Activated B cell treated with CpG ODN at 0.5 μM for 24 hours (primary cell): ENCODE results near the gene RAMP3. TPM values are rescaled to one million over a fixed set of nuclear protein-coding genes. Genes with fewer than 3 reads are reported as not detected.

Experiments used
- ATAC-seq: fragments of 200-7000 bp; cut with Tn5 transposase; one replicate; pipeline ENCODE4 v1.10.0; 2021; ENCODE audit warnings: low read depth, mild to moderate bottlenecking, moderate library complexity
- CTCF ChIA-PET: fragments of 350-600 bp; sonication (Branson Sonifier 250); formaldehyde crosslinking; loops from one replicate; lab custom pipeline; 2021; ENCODE audit warnings: antibody characterized with exemption; lab: Charles Lee
- POLR2A ChIA-PET: fragments of 350-600 bp; sonication (Branson Sonifier 250); formaldehyde crosslinking; loops from one replicate; lab custom pipeline; 2021; ENCODE audit warnings: antibody characterized with exemption; lab: Charles Lee
- DNase-seq: peaks from one replicate; pipeline ENCODE4 v3.0.0; 2022
- H3K27ac Mint-ChIP-seq: one replicate; pipeline ENCODE4 v1.8.0; 2020; ENCODE audit warnings: mixed read lengths
- H3K27me3 Mint-ChIP-seq: one replicate; pipeline ENCODE4 v1.8.0; 2021; ENCODE audit warnings: mixed read lengths
- H3K36me3 Mint-ChIP-seq: one replicate; pipeline ENCODE4 v1.8.0; 2021; ENCODE audit warnings: low read depth, mixed read lengths
- H3K4me1 Mint-ChIP-seq: one replicate; pipeline ENCODE4 v1.8.0; 2021; ENCODE audit warnings: mixed read lengths
- H3K4me3 Mint-ChIP-seq: one replicate; pipeline ENCODE4 v1.8.0; 2020; ENCODE audit warnings: mild to moderate bottlenecking, mixed read lengths
- H3K9me3 Mint-ChIP-seq: one replicate; pipeline ENCODE4 v1.8.0; 2020; ENCODE audit warnings: mixed read lengths
- intact Hi-C: fragments of 100-400 bp; cut with micrococcal nuclease; formaldehyde crosslinking; loops from one replicate; pipeline ENCODE4 v1.15.1; 2024
- total RNA-seq: library from RNA; stranded (reverse); gene quantifications from 2 replicates; pipeline ENCODE4 v1.2.3, GENCODE V29; 2022
- TF ChIP-seq, protein P1 (sequence below): fragments of 200-600 bp; IDR thresholded peaks from one replicate; pipeline ENCODE4 v1.8.0; 2022; ENCODE audit warnings: antibody characterized with exemption, mild to moderate bottlenecking

Gene RAMP3
- total RNA-seq, 1 donor from 2014 or later, result not detected

DNA sequence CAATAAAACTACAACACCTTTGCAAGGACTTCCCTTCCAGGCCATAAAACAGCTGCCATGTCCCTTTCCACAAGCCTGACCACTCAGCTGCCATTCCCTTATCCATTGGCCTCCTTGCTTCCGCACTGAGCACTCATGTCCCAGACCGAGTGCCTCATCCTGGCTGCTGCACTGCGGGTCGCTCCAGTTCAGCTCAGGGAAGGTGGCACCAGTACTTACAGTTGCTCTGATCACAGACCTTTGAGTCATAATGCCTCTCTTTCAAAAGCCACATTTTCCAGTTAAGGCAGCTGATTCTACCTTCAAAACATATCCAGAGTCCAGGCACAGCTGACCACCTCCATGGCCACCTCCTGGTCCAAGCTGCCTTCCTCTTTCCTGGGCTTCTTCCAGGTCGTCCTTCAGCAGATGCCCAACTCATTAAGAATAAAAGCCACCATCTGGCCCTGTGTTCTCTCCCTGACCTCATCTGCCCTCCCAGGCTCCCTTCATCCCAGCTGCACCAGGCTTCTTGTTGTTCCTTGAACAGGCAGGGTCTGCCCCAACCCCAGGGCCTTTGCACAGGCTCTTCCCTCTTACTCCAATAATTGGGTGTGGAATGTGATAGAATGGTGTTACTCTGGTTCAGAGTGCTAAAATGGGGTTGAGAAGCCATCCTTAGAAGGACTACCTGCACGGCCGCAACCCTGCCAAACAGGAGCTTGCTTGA lies 64.5 kb downstream of the RAMP3 start:
- TF ChIP-seq, protein P1, sequence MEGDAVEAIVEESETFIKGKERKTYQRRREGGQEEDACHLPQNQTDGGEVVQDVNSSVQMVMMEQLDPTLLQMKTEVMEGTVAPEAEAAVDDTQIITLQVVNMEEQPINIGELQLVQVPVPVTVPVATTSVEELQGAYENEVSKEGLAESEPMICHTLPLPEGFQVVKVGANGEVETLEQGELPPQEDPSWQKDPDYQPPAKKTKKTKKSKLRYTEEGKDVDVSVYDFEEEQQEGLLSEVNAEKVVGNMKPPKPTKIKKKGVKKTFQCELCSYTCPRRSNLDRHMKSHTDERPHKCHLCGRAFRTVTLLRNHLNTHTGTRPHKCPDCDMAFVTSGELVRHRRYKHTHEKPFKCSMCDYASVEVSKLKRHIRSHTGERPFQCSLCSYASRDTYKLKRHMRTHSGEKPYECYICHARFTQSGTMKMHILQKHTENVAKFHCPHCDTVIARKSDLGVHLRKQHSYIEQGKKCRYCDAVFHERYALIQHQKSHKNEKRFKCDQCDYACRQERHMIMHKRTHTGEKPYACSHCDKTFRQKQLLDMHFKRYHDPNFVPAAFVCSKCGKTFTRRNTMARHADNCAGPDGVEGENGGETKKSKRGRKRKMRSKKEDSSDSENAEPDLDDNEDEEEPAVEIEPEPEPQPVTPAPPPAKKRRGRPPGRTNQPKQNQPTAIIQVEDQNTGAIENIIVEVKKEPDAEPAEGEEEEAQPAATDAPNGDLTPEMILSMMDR, result no peak
- Mint-ChIP-seq H3K27me3 (peaks cover 13% of the 10 kb centered on the region), H3K36me3 (no peaks in the 10 kb centered on the region), H3K4me3 (no peak overlapping the region), H3K4me1 (no peaks in the 10 kb centered on the region), H3K9me3 (no peaks in the 10 kb centered on the region), H3K27ac (no peak overlapping the region)
- CTCF ChIA-PET, result no interaction called here
- no peak for DNase-seq
- intact Hi-C loops, result no loop called here
- POLR2A ChIA-PET, result no interaction called here
- no peak for ATAC-seq

DNA sequence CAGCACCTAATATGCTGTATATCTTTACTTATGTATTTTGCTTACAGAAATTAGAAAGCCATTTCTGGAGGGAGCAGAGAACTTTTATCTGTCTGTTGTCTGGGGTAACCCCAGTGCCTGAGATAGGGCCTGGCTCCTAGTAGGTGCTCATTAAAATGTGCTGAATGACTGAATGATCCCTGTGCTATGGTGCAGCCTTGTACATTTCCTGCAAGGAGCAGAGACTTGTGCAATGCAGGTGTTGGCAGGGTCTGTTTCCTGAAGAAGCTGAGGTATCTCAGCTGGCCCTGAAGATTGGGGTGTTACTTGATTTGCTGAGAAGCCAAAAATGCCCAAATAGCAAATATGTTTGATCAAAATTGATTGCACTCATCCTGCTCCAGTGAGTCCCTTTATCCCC lies 65.5 kb downstream of the RAMP3 start:
- intact Hi-C loops, result no loop called here
- Mint-ChIP-seq H3K4me1 (no peaks in the 10 kb centered on the region), H3K27ac (no peak overlapping the region), H3K36me3 (no peaks in the 10 kb centered on the region), H3K4me3 (no peak overlapping the region), H3K27me3 (peaks cover 15% of the 10 kb centered on the region), H3K9me3 (no peaks in the 10 kb centered on the region)
- TF ChIP-seq, protein P1, result no peak
- no peak for ATAC-seq
- DNase-seq, result no peak
- CTCF ChIA-PET, result no interaction called here
- POLR2A ChIA-PET, result no interaction called here

DNA sequence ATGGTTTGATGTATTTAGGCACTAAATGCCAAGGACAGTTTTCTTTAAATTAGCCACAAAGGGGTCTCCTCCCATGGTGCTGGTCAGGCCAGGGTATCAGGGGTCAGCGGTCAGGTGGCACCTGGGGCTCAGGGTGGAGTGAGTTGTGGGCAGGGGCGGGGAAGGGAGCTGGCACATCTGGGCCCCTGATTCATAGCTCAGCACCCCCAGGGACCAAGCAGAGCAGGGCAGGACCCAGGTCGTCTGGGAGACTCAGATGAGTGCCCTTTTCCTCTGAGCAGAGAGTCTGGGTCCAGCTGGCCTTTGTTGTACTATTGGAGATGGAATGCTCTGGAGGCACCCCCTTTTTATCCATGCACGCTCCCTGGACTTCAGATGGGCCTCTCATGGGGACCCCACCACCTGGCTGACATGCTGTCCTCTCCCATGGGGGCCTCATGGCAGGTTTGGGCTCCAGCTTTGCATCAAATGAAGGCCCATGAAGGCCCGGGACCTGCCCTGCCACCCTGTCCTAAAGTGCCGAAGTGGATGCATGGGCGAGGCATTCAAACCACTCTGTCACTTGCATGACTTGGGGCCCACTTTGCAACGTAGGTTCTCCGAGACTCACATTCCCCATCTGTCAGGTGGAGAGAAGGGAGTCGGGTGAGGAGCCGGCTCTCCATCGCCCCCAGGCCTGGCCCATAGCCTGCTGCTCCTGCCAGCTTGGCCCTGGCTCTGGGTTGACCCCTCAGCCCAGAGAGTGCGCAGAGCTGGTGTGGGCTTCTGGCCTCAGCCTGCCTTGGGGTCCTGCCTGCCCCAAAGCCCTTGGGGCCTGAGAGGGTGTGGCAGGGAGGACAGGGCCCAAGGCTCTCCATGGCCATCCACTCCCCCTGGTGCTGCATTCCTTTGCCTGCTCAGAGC lies 66.4 kb downstream of the RAMP3 start:
- DNase-seq, result no peak

DNA sequence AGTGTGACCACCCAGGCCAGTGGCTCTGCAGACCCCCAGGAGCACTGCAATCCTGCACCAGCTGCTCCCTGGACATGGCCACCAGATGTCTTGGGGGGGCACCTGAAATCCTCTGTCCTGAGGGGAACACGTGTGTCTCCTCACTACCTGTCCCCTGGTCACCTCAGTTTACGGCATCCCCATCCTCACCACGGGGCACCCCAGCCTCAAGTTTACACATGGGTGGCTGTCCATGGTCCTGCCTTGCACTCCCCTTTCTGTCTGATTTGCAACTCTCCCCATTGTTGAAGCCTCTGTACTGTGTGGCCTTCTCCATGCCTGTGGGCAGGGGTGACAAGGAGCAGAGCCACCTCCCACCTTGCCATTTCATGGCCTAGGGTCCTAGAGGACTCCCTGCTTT lies 67.2 kb downstream of the RAMP3 start:
- Mint-ChIP-seq H3K4me3 (no peak overlapping the region), H3K27me3 (peaks cover 13% of the 10 kb centered on the region), H3K27ac (no peak overlapping the region), H3K9me3 (no peaks in the 10 kb centered on the region), H3K4me1 (no peaks in the 10 kb centered on the region), H3K36me3 (no peaks in the 10 kb centered on the region)
- DNase-seq (no peak), ATAC-seq (no peak)
- TF ChIP-seq, protein P1, result no peak
- CTCF ChIA-PET, result no interaction called here
- POLR2A ChIA-PET, result no interaction called here
- intact Hi-C loops, result no loop called here

More for the DNA sequence above, 66.4 kb downstream of the RAMP3 start:
- POLR2A ChIA-PET, result no interaction called here
- Mint-ChIP-seq H3K4me3 (no peak overlapping the region), H3K27me3 (peaks cover 15% of the 10 kb centered on the region), H3K9me3 (no peaks in the 10 kb centered on the region), H3K27ac (no peak overlapping the region), H3K4me1 (no peaks in the 10 kb centered on the region), H3K36me3 (no peaks in the 10 kb centered on the region)
- no peak for ATAC-seq
- intact Hi-C loops, result no loop called here
- CTCF ChIA-PET, result no interaction called here
- TF ChIP-seq, protein P1, result no peak

DNA sequence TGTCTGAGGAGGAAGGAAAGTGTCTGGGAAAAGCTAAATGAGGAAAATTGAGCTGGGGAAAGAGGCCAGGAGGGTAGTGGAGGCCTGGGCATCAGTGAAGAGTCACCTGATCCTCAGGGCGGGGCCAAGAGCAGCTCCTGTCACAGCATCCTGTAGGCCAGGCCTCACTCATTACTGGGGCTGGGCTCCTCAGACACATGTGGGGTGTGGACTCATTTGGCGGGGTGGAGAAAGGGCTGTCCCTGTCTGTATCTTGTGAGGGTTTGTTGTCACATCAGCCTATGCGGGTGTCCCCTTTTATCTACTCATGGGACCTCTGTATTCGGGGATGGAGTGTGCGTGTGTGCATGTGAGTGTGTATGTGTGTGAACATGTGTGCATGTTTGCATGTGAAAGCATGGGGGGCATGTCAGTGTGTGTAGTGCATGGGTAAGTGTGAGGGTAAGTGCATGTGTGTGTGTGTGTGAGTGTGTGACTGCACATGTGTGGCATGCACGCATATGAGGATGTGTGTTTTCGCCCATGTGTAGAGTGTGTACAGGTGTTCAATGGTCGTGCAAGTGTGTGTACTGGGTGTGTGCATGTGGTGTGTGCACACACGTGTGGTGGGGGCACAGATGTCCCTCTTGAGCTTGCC lies 67.8 kb downstream of the RAMP3 start:
- TF ChIP-seq, protein P1, result no peak
- ATAC-seq (no peak), DNase-seq (no peak)
- Mint-ChIP-seq H3K36me3 (no peaks in the 10 kb centered on the region), H3K9me3 (no peaks in the 10 kb centered on the region), H3K4me3 (no peak overlapping the region), H3K27ac (no peak overlapping the region), H3K27me3 (peaks cover 11% of the 10 kb centered on the region), H3K4me1 (no peaks in the 10 kb centered on the region)
- intact Hi-C loops, result no loop called here
- CTCF ChIA-PET, result no interaction called here
- POLR2A ChIA-PET, result no interaction called here
